CD14-positive monocyte (primary cell): ENCODE results near the gene FAM177A1. TPM values are rescaled to one million over a fixed set of nuclear protein-coding genes. Genes with fewer than 3 reads are reported as not detected.

ENCODE experiments used
- DNase-seq, 3 donors: peaks; one replicate each; pipeline ENCODE4 v3.0.0-alpha.2; 2011 to 2022
- H2AFZ ChIP-seq: 2 replicates; pipeline ENCODE4 v1.6.0; 2012; ENCODE audit warnings: mild to moderate bottlenecking, low read depth, low read length, inconsistent platforms; ENCODE audit not compliant: insufficient read depth, poor library complexity, severe bottlenecking
- H3K27ac ChIP-seq, 2 donors: 1 replicate in 1 of 2; 2 replicates in 1 of 2; pipeline ENCODE4 v1.5.1; 2012 to 2013; ENCODE audit warnings: low read length in 2 of 2, control low read depth in 1 of 2, inconsistent platforms in 1 of 2, low read depth in 1 of 2, mild to moderate bottlenecking in 1 of 2
- H3K27me3 ChIP-seq, 2 donors: one replicate each; pipeline versions ENCODE4 v1.6.0 to v1.6.1; 2011 to 2013; ENCODE audit warnings: low read length in 2 of 2; ENCODE audit not compliant: control insufficient read depth in 2 of 2, insufficient read depth in 2 of 2
- H3K36me3 ChIP-seq, 2 donors: replicated peaks in 1 of 2; 1 replicate in 1 of 2; 2 replicates in 1 of 2; pipeline versions ENCODE4 v1.5.1 to v1.6.1; 2012 to 2013; ENCODE audit warnings: low read length in 2 of 2, control low read depth in 1 of 2, inconsistent platforms in 1 of 2, mild to moderate bottlenecking in 1 of 2; ENCODE audit not compliant: insufficient read depth in 2 of 2, control insufficient read depth in 1 of 2
- H3K4me1 ChIP-seq, 2 donors: 1 replicate in 1 of 2; 2 replicates in 1 of 2; pipeline versions ENCODE4 v1.5.1 to v1.6.1; 2012 to 2013; ENCODE audit warnings: low read length in 2 of 2, control low read depth in 1 of 2, inconsistent platforms in 1 of 2, mild to moderate bottlenecking in 1 of 2, moderate library complexity in 1 of 2; ENCODE audit not compliant: insufficient read depth in 2 of 2, control insufficient read depth in 1 of 2
- H3K4me2 ChIP-seq: replicated peaks from 2 replicates; pipeline ENCODE3; 2012; ENCODE audit warnings: low read length, moderate library complexity, mild to moderate bottlenecking; ENCODE audit not compliant: poor library complexity, severe bottlenecking; ENCODE audit errors: extremely low read depth
- H3K4me3 ChIP-seq, 3 experiments: fragments of 200-600 bp in 1 of 3; sonication (generic) in 1 of 3; replicated peaks in 1 of 3; 1 replicate in 2 of 3; 2 replicates in 1 of 3; pipeline ENCODE4 v1.5.1; 2011 to 2013; ENCODE audit warnings: low read length in 3 of 3, mild to moderate bottlenecking in 3 of 3, control low read depth in 2 of 3, low read depth in 2 of 3, inconsistent platforms in 1 of 3, moderate library complexity in 1 of 3
- H3K79me2 ChIP-seq: 2 replicates; pipeline ENCODE4 v1.6.0; 2012; ENCODE audit warnings: mild to moderate bottlenecking, control low read depth, inconsistent platforms, low read length, moderate library complexity; ENCODE audit not compliant: insufficient read depth
- H3K9ac ChIP-seq: 2 replicates; pipeline ENCODE4 v1.6.0; 2017; ENCODE audit warnings: low read length, mild to moderate bottlenecking; ENCODE audit not compliant: insufficient read depth, poor library complexity, severe bottlenecking
- H3K9me3 ChIP-seq, 2 donors: replicated peaks in 1 of 2; 1 replicate in 1 of 2; 2 replicates in 1 of 2; pipeline versions ENCODE4 v1.5.1 to v1.6.1; 2012 to 2013; ENCODE audit warnings: low read length in 2 of 2, control low read depth in 1 of 2; ENCODE audit not compliant: control insufficient read depth in 1 of 2, insufficient read depth in 1 of 2
- H4K20me1 ChIP-seq: 2 replicates; pipeline ENCODE4 v1.6.0; 2012; ENCODE audit warnings: mild to moderate bottlenecking, low read length, control low read depth, moderate library complexity; ENCODE audit not compliant: insufficient read depth
- H3K27ac Mint-ChIP-seq, 7 donors: one replicate each; pipeline ENCODE4 v1.8.0; 2020; ENCODE audit warnings: mild to moderate bottlenecking in 7 of 7, mixed read lengths in 7 of 7, moderate library complexity in 6 of 7, inconsistent platforms in 2 of 7
- H3K27me3 Mint-ChIP-seq, 3 donors: one replicate each; pipeline ENCODE4 v1.8.0; 2021 to 2022; ENCODE audit warnings: low read depth in 3 of 3, mild to moderate bottlenecking in 3 of 3, mixed read lengths in 3 of 3, moderate library complexity in 3 of 3, inconsistent platforms in 1 of 3
- H3K36me3 Mint-ChIP-seq, 2 donors: one replicate each; pipeline ENCODE4 v1.8.0; 2020; ENCODE audit warnings: mixed read lengths in 2 of 2, inconsistent platforms in 1 of 2, mild to moderate bottlenecking in 1 of 2
- H3K4me1 Mint-ChIP-seq: one replicate; pipeline ENCODE4 v1.8.0; 2020; ENCODE audit warnings: mild to moderate bottlenecking, mixed read lengths
- H3K4me3 Mint-ChIP-seq, 2 donors: one replicate each; pipeline ENCODE4 v1.8.0; 2020; ENCODE audit warnings: mild to moderate bottlenecking in 2 of 2, mixed read lengths in 2 of 2, moderate library complexity in 1 of 2
- H3K9me3 Mint-ChIP-seq, 7 donors: one replicate each; pipeline ENCODE4 v1.8.0; 2020 to 2022; ENCODE audit warnings: mixed read lengths in 7 of 7, mild to moderate bottlenecking in 6 of 7, moderate library complexity in 6 of 7, inconsistent platforms in 2 of 7
- WGBS: methylation state at CpG from one replicate; pipeline ENCODE4 v1.1.5; 2013; ENCODE audit warnings: missing lambda C conversion rate; ENCODE audit not compliant: insufficient coverage; 5-methylcytosine and 5-hydroxymethylcytosine counted together
- intact Hi-C, 2 donors: fragments of 100-400 bp; cut with micrococcal nuclease; formaldehyde crosslinking; loops; one replicate each; pipeline versions ENCODE4 v1.15.0 to v1.15.1; 2023
- polyA plus RNA-seq, 3 donors: library from polyadenylated mRNA; depleted of rRNA in 1 of 3; unstranded in 2 of 3; stranded (reverse) in 1 of 3; fragments of 300-500 nt in 2 of 3; fragments of >200 nt in 1 of 3; fragmentation: Illumina TruSeq in 2 of 3; gene quantifications; 1 replicate in 2 of 3; 2 replicates in 1 of 3; pipeline ENCODE4 v1.2.3, GENCODE V29; 2012 to 2021
- TF ChIP-seq, protein P1 (sequence below): fragments of 200-600 bp; IDR thresholded peaks from one replicate; pipeline ENCODE4 v1.8.0; 2022; ENCODE audit warnings: antibody characterized with exemption, mild to moderate bottlenecking

Gene FAM177A1
- polyA plus RNA-seq, 3 donors = 12.5 to 48.1 (median 29.4) TPM

DNA sequence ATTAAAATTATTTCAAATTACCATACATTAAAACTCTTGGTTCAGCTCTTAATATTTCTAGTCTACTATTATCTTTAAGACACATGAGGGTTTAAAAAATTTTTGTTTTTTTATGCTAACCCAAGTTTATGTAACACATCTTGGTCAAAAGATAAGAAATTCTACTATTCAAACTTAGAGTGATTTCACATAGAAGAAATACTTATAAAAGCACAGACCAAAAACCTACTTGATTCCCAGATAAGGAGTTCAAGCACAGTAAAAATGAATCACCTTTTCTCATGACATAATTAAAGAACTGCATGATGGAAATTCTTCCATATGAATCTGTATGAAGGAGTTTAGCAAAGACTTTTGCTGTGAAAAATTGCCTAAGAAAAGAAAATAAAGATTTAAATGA, 61.8 kb downstream of the FAM177A1 start:
- Mint-ChIP-seq H3K9me3 (peaks cover 0 to 4% (median 0%) of the 10 kb centered on the region in 7 donors), H3K36me3 (peaks cover 72 to 92% of the 10 kb centered on the region in 2 donors), H3K27ac (no peak overlapping the region), H3K27me3 (no peaks in the 10 kb centered on the region), H3K4me1 (no peaks in the 10 kb centered on the region), H3K4me3 (no peak overlapping the region)
- Histone ChIP-seq H3K9ac (no peak overlapping the region), H3K4me2 (no peak overlapping the region), H3K4me3 (no peak overlapping the region), H2AFZ (no peak overlapping the region), H3K4me1 (no peaks in the 10 kb centered on the region), H3K27me3 (no peaks in the 10 kb centered on the region), H3K36me3 (peaks cover 87 to 98% of the 10 kb centered on the region in 2 donors), H4K20me1 (peaks cover 14% of the 10 kb centered on the region), H3K79me2 (peaks cover 5% of the 10 kb centered on the region), H3K27ac (no peak overlapping the region), H3K9me3 (peaks cover 0 to 6% of the 10 kb centered on the region in 2 donors)
- TF ChIP-seq, protein P1, sequence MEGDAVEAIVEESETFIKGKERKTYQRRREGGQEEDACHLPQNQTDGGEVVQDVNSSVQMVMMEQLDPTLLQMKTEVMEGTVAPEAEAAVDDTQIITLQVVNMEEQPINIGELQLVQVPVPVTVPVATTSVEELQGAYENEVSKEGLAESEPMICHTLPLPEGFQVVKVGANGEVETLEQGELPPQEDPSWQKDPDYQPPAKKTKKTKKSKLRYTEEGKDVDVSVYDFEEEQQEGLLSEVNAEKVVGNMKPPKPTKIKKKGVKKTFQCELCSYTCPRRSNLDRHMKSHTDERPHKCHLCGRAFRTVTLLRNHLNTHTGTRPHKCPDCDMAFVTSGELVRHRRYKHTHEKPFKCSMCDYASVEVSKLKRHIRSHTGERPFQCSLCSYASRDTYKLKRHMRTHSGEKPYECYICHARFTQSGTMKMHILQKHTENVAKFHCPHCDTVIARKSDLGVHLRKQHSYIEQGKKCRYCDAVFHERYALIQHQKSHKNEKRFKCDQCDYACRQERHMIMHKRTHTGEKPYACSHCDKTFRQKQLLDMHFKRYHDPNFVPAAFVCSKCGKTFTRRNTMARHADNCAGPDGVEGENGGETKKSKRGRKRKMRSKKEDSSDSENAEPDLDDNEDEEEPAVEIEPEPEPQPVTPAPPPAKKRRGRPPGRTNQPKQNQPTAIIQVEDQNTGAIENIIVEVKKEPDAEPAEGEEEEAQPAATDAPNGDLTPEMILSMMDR = no peak
- DNase-seq = no peak
- intact Hi-C loops = no loop called here

DNA sequence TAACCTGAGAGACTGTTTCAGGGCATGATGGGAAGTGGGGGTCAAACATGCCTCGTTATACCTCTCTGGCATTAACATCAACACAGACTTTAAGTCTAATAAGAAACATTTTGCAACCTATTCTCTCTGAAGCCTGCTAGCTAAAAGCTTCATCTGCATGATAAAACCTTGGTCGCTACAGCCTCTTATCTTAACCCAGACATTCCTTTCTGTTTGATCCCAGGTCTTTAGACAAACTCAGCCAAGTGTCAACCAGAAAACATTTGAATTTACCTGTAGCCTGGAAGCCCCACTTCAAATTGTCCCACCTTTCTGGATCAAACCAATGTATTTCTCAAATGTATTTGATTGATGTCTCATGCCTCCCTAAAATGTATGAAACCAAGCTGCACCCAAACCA, 66.6 kb downstream of the FAM177A1 start:
- no peaks in the 10 kb centered on the region for H3K27me3 ChIP-seq
- no peak for DNase-seq
- H3K4me1 ChIP-seq = no peaks in the 10 kb centered on the region
- intact Hi-C loops = loop anchor here in 1 of 2 donors (10.0 kb wide), 1 partner anchor 128 kb away; the partner anchor contains the start of gene SRP54
- WGBS = 100% methylated on average over 1 of the region's 2 CpGs
- H3K4me2 ChIP-seq = no peak overlapping the region
- H3K27ac ChIP-seq = no peak overlapping the region
- peaks cover 8% of the 10 kb centered on the region for H3K4me1 Mint-ChIP-seq
- H3K79me2 ChIP-seq = peaks cover 49% of the 10 kb centered on the region
- H2AFZ ChIP-seq = no peak overlapping the region
- H3K27me3 Mint-ChIP-seq = no peaks in the 10 kb centered on the region
- TF ChIP-seq, protein P1 = no peak
- peaks cover 0 to 7% (median 4%) of the 10 kb centered on the region in 7 donors for H3K9me3 Mint-ChIP-seq
- peaks cover 63 to 87% of the 10 kb centered on the region in 2 donors for H3K36me3 Mint-ChIP-seq
- no peak overlapping the region for H3K9ac ChIP-seq
- peaks cover 50% of the 10 kb centered on the region for H4K20me1 ChIP-seq
- peaks cover 74 to 85% of the 10 kb centered on the region in 2 donors for H3K36me3 ChIP-seq
- no peak overlapping the region for H3K27ac Mint-ChIP-seq
- H3K9me3 ChIP-seq = peaks cover 0 to 6% of the 10 kb centered on the region in 2 donors
- no peak overlapping the region for H3K4me3 Mint-ChIP-seq
- no peak overlapping the region for H3K4me3 ChIP-seq
